Measurements from ENCODE around the gene GRK1.
A peak's percentile ranks its signal among the peaks of the same experiment; 100 is the strongest.

GRK1 gene

DNA sequence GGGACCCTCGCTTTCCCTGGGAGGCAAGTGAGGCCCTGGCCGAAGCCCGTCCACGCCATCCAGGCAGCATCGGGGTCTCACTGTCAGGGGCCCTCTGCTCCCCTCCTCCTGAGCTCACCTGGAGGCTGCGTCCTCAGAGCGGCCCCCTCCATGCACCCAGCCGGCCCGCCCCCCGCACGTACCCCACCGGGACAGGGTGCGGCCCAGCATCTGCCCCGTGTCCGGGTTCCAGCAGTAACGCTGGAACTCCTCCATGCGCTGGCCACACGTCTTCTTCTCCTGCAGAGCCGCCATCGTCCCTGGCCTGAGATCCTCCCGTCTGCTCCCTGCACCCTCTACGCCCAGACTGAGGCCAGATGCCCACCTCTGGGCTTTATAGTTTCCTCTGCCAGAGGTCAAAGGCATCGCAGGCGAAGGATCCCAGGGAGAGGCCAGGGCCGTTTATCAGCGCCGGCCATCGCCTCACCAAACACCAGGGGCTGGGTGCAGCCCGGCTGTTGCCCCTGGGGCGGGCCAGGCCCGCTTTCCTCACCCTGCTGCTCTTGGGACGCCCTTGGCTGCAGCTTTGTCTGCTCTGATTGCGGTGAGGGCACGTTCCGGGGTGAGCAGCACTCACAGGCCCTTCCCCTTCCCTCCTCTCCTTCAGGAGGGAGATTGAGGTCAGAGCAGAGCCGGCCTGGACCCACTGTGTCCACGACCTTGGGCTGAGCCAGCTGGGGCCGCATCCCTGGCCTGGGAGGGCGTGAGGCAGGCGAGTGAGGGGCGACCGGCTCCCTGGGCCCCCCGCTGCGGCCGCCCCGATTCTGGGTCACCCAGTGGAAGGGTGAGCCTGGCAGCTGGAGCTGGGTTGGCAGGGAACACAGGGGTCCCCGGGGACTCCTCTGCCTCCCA lies 8.9 kb upstream of the GRK1 start, which contains the start of gene ATP4B:
TSS of gene ATP4B (minus strand) at position 348 of the 891 bp plus-strand sequence. CDS start at position 294, 54 bp downstream.
- DNase-seq = no peak
- TF ChIP-seq POLR2A (IDR thresholded peaks at IDR 0.05; ENCODE audit: low read length) (no peak), GATA1 (IDR thresholded peaks at IDR 0.05; ENCODE audit: low read depth, low read length) (no peak)

DNA sequence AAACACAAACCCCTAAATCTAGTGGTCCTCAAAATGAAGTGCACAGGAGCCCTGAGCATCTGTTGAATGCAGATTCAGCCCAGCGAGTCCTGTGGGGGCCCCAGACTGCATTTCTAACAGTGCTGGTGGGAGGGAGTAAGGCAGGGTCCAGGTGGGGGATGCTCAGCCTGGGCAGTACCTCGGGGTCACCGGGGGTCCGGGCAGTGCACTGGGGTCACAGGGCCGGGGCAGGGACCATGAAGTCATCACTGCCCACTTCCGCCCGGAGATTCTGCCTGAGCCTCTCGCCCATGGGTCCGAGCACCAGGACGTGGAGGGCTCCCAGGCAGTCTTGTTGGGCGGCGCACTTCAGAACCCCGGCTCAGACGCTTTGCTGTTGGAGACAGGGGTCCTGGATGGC lies 8.2 kb upstream of the GRK1 start:
- TF ChIP-seq GATA1 (IDR thresholded peaks at IDR 0.05; ENCODE audit: low read depth, low read length) = no peak
- TF ChIP-seq POLR2A (IDR thresholded peaks at IDR 0.05; ENCODE audit: low read length) = no peak
- no peak for DNase-seq

DNA sequence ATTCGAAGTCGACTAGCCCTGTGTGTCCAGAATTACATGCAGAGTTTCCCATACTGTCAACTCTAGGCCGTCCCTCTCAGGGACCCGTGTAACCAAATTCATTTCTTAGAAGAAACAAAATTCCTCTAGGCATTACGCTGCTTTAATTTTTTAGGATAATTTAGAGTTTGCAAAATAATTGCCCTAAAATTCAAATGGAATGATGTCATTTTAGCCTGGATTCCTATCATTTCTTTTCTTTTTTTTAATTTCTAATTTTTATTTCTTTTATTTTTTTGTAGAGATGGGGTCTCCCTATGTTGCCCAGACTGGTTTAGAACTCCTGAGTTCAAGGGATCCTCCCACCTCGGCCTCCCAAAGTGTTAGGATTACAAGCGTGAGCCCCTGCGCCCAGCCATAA lies 7.7 kb upstream of the GRK1 start:
- DNase-seq = no peak
- TF ChIP-seq GATA1 (IDR thresholded peaks at IDR 0.05; ENCODE audit: low read depth, low read length) = no peak
- TF ChIP-seq POLR2A (IDR thresholded peaks at IDR 0.05; ENCODE audit: low read length) = no peak

DNA sequence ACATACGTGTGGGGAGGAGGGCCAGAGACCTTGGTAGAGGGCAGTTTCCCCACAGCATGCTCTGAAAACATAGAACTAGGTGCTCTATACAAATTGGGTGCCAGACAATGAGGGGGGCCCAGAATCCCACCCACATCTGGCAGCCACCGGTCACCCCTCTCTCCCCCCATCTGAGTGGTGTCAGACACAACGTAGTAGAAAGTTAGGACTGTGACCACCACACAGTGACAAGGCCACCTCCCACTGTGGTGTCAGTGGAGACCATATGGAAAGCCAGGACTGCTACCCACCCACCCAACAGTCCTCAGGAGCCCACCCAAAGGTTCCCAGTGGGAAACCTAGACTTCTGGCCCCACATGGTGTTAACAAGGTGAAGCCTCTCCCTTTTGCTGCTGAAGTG lies 7.0 kb upstream of the GRK1 start:
- TF ChIP-seq GATA1 (IDR thresholded peaks at IDR 0.05; ENCODE audit: low read depth, low read length) = no peak
- no peak for TF ChIP-seq POLR2A (IDR thresholded peaks at IDR 0.05; ENCODE audit: low read length)
- DNase-seq = no peak

DNA sequence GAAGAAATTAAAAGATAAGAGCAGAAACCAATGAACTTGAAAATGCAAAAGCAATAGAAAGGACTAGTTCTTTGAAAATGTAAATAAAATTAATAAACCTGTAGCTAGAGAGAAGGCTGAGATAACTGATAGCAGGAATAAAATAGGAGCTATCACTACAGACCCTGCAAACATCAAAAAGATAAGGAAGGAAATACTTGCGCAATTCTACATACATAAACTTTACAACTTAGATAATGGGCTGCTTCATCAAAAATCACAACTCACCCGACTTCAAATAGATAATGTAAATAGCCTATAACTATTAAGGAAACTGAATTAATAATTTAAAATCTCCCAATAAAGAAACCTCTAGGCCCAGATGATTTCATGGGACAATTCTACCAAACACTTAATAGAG lies 5.5 kb upstream of the GRK1 start:
- TF ChIP-seq GATA1 (IDR thresholded peaks at IDR 0.05; ENCODE audit: low read depth, low read length) = no peak
- no peak for TF ChIP-seq POLR2A (IDR thresholded peaks at IDR 0.05; ENCODE audit: low read length)

DNA sequence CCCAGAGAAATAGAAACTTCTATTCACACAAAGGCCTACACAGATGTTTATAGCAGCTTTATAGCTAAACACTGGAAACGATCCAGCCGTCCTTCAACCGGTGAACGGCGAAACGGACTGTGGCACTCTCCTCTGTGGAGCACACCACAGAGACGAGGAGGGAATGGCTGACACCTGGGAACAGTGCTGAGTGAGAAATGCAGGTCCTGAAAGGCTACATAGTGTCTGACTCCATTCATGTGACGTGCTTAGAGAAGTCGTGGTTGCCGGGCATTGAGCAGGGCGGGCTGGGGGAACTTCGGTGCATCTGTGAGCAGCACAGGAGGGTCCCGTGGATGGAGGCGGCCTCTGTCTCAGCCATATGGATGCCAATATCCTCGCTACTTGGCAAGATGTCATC lies 3.1 kb upstream of the GRK1 start:
- TF ChIP-seq POLR2A (IDR thresholded peaks at IDR 0.05; ENCODE audit: low read length) (no peak), GATA1 (IDR thresholded peaks at IDR 0.05; ENCODE audit: low read depth, low read length) (no peak)
- no peak for DNase-seq

More for the DNA sequence above, 5.5 kb upstream of the GRK1 start:
- no peak for DNase-seq

DNA sequence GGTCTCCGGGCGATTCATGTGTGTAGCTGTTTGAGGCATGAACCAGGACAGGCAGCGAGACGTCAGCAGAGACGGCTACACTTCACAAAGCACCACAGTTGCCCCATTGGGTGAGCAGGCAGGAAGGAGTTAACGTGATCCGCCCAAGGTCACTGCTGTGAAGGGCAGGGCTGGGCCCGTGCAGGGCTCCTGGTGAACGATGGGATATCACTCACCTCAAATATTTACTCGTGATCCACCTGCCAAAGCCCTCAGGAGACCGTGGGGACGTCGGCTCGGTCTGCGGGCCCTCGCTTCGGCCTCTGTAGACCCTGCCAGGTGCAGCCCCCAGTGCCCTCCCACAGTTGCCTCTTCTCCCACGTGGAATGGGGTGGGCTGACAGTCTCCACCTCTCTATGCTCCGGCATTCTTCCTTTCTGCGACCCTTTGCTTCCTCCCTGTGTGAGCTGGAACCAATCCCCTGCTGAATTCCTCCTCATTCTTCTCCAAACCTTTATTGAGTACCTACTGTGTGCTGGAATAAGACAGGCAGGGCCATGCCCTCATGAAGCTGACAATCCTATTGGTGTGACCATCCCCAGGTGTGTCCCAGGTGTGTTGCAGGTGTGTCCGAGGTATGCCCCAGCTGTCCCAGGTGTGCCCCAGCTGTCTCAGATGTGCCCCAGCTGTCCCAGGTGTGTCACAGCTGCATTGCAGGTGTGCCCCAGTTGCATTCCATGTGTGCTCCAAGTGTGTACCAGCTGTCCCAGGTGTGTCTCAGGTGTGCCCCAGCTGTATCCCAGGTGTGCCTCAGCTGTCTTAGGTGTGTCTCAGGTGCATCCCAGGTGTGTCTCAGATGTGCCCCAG lies 2.0 kb upstream of the GRK1 start:
- TF ChIP-seq GATA1 (IDR thresholded peaks at IDR 0.05; ENCODE audit: low read depth, low read length) = no peak
- no peak for TF ChIP-seq POLR2A (IDR thresholded peaks at IDR 0.05; ENCODE audit: low read length)

DNA sequence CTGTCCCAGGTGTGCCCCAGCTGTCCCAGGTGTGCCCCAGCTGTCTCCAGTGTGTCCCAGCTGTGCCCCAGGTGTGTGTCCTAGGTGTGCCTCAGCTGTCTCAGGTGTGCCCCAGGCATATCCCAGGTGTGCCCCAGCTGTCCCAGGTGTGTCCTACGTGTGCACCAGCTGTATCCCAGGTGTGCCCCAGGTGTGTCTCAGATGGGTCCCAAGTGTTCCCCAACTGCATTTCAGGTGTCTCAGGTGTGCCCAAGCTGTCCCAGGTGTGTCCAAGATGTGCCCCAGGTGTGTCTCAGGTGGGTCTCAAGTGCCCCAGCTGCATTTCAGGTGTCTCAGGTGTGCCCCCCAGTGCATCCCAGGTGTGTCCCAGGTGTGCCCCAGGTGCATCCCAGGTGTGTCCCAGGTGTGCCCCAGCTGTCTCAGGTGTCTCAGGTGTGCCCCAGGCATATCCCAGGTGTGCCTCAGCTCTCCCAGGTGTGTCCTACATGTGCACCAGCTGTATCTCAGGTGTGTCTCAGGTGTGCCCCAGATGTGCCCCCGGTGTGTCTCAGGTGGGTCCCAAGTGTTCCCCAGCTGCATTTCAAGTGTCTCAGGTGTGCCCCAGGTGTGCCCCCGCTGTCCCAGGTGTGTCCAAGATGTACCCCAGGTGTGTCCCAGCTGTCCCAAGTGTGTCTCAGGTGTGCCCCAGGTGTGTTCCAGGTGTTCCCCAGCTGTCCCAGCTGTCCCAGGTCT lies 1.3 kb upstream of the GRK1 start:
- TF ChIP-seq GATA1 (IDR thresholded peaks at IDR 0.05; ENCODE audit: low read depth, low read length) = no peak
- no peak for TF ChIP-seq POLR2A (IDR thresholded peaks at IDR 0.05; ENCODE audit: low read length)
- peak; percentile 47 to 71 for DNase-seq

More for the DNA sequence above, 2.0 kb upstream of the GRK1 start:
- peak; percentile 39 to 55 for DNase-seq

DNA sequence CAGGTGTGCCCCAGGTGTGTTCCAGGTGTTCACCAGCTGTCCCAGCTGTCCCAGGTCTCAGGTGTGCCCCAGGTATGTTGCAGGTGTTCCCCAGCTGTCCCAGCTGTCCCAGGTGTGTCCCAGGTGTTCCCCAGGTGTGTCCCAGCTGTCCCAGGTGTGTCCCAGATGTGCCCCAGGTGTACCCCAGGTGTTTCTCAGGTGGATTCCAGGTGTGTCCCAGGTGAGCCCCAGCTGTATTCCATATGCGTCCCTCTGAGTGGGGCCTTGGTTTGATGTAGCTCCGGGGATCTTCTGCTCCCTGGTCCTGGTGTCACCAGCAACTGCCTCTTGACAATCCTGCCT lies 719 bp upstream of the GRK1 start:
- no peak for DNase-seq

DNA sequence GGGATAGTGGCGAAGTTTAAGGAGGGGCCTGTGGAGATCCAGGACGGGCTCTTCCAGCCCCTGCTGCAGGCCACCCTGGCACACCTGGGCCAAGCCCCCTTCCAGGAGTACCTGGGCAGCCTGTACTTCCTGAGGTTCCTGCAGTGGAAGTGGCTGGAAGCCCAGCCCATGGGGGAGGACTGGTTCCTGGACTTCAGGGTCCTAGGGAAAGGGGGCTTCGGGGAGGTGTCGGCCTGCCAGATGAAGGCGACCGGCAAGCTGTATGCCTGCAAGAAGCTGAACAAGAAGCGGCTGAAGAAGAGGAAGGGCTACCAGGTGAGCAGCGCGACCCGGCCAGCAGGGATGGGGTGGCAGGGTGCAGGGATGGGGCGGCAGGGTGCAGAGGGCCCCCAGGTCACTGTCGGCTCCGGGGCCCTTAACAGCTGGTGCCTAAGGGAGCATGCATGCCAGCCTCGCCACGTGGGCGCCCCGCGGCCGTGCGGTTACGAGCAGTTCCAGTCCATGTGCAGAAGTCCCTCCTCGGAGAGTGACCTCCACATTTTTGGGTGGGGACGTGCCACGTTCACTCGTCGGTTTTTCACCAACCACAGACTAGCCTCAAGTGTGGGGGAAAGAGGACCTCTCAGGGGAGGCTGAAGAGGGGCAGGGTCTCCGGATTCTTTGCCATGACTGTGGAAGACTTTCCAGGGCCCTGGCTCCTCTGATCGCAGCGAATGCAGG lies 912 bp downstream of the GRK1 start:
- no peak for TF ChIP-seq GATA1 (IDR thresholded peaks at IDR 0.05; ENCODE audit: low read depth, low read length)
- TF ChIP-seq POLR2A (IDR thresholded peaks at IDR 0.05; ENCODE audit: low read length) = no peak
- DNase-seq = no peak

More for the DNA sequence above, 719 bp upstream of the GRK1 start:
- TF ChIP-seq GATA1 (IDR thresholded peaks at IDR 0.05; ENCODE audit: low read depth, low read length) (no peak), POLR2A (IDR thresholded peaks at IDR 0.05; ENCODE audit: low read length) (no peak)

DNA sequence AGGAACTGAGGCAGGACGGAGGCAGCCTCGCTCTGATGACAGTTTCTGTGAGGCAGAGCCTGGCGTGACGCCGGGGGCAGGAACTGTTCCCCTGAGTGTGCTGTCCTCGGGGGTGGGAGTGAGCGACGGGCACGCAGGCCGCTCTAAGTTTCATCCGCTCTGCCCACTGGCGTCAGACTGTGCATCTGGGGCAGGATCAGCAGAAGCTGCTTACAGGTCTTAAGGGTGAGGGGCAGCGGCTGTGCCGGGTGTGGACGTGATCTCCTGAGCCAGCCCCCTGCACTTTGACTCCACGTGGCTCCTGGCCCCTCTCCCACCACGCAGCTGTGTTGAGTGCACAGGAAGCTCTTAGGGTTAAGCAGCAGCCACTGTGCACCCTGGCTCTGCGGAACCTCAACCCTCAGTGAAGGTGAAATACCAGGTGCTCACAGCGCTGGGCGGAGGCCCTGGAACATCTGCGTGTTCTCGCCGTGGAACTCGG lies 1.5 kb downstream of the GRK1 start:
- DNase-seq = no peak
- TF ChIP-seq POLR2A (IDR thresholded peaks at IDR 0.05; ENCODE audit: low read length) (no peak), GATA1 (IDR thresholded peaks at IDR 0.05; ENCODE audit: low read depth, low read length) (no peak)

DNA sequence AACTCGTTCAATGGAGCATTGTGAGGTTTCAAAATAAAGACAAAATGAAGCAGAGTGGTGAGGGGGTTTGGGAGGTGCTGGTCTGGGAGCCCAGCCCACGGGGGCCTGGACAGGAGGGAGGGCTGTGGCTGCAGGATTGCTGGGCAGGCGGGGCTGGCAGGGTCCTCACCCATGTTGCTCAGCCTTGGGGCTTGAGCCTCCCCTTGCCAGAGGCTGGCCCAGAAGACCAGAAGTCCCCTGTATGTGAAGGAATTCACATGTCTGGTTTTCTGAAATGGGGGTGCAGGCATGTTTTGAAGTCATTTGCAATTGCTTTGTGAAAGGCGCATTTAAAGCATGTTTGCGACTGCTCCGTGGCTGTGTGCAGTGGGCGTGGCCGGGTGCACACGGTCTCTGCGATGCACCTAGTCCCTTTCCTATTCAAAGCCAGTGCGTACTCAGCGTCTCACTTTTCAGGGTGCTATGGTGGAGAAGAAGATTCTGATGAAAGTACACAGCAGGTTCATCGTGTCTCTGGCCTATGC lies 2.3 kb downstream of the GRK1 start:
- no peak for TF ChIP-seq GATA1 (IDR thresholded peaks at IDR 0.05; ENCODE audit: low read depth, low read length)
- no peak for TF ChIP-seq POLR2A (IDR thresholded peaks at IDR 0.05; ENCODE audit: low read length)
- no peak for DNase-seq

All from erythroblast (primary cell).